Neutrophil (primary cell): ENCODE results near the gene CD8B.

Experiments
- H3K27ac ChIP-seq: fragments of 200-600 bp; sonication (generic); 2 replicates; pipeline ENCODE4 v1.5.1; 2016; ENCODE audit warnings: mild to moderate bottlenecking, moderate library complexity
- H3K27me3 ChIP-seq: fragments of 200-600 bp; sonication (generic); 2 replicates; pipeline ENCODE4 v1.6.0; 2016; ENCODE audit warnings: mild to moderate bottlenecking
- H3K36me3 ChIP-seq: fragments of 200-600 bp; sonication (generic); 2 replicates; pipeline ENCODE4 v1.5.1; 2017
- H3K4me1 ChIP-seq, 2 experiments: fragments of 200-600 bp in 1 of 2; sonication (generic) in 1 of 2; 1 replicate in 1 of 2; 2 replicates in 1 of 2; pipeline versions ENCODE4 v1.5.1 to v1.6.1; 2013 to 2016; ENCODE audit warnings: low read depth in 1 of 2, low read length in 1 of 2, mild to moderate bottlenecking in 1 of 2, moderate library complexity in 1 of 2; ENCODE audit not compliant: control insufficient read depth in 1 of 2, insufficient read depth in 1 of 2
- H3K4me3 ChIP-seq, 2 experiments: fragments of 200-600 bp in 1 of 2; sonication (generic) in 1 of 2; 1 replicate in 1 of 2; 2 replicates in 1 of 2; pipeline ENCODE4 v1.5.1; 2013 to 2016; ENCODE audit warnings: low read depth in 1 of 2, low read length in 1 of 2, mild to moderate bottlenecking in 1 of 2, moderate library complexity in 1 of 2
- H3K9me3 ChIP-seq: fragments of 200-600 bp; sonication (generic); 2 replicates; pipeline ENCODE4 v1.5.1; 2016
- CTCF ChIP-seq: fragments of 200-600 bp; sonication (generic); IDR thresholded peaks from 2 replicates; pipeline ENCODE4 v1.5.1; 2016; ENCODE audit warnings: antibody characterized with exemption

The CD8B gene

GRCh38 chr2:86822668-86823345 is 38.9 kb downstream of the CD8B start:
- Histone ChIP-seq H3K27ac (no peak overlapping the region), H3K4me1 (no peaks in the 10 kb centered on the region), H3K36me3 (no peaks in the 10 kb centered on the region), H3K4me3 (no peak overlapping the region), H3K27me3 (no peaks in the 10 kb centered on the region), H3K9me3 (no peaks in the 10 kb centered on the region)
- TF ChIP-seq CTCF = no peak

- Histone ChIP-seq H3K27ac (no peak overlapping the region), H3K27me3 (no peaks in the 10 kb centered on the region), H3K4me3 (no peak overlapping the region), H3K9me3 (no peaks in the 10 kb centered on the region), H3K4me1 (no peaks in the 10 kb centered on the region), H3K36me3 (no peaks in the 10 kb centered on the region)
- TF ChIP-seq CTCF = no peak
These were observed 39.8 kb downstream of the CD8B start for GRCh38 chr2:86821842-86822241.

GRCh38 chr2:86821306-86821705 is 40.4 kb downstream of the CD8B start:
- no peak for TF ChIP-seq CTCF
- no peak overlapping the region for H3K27ac ChIP-seq
- H3K4me3 ChIP-seq = no peak overlapping the region

GRCh38 chr2:86818957-86819356 is 42.7 kb downstream of the CD8B start:
- no peak for TF ChIP-seq CTCF
- Histone ChIP-seq H3K4me3 (no peak overlapping the region), H3K4me1 (no peaks in the 10 kb centered on the region), H3K36me3 (no peaks in the 10 kb centered on the region), H3K9me3 (no peaks in the 10 kb centered on the region), H3K27ac (no peak overlapping the region), H3K27me3 (no peaks in the 10 kb centered on the region)

More at GRCh38 chr2:86821306-86821705, 40.4 kb downstream of the CD8B start:
- no peaks in the 10 kb centered on the region for H3K27me3 ChIP-seq
- H3K36me3 ChIP-seq = no peaks in the 10 kb centered on the region
- H3K4me1 ChIP-seq = no peaks in the 10 kb centered on the region
- H3K9me3 ChIP-seq = no peaks in the 10 kb centered on the region

GRCh38 chr2:86818114-86818801 is 43.4 kb downstream of the CD8B start:
- no peak for TF ChIP-seq CTCF

More at GRCh38 chr2:86818114-86818801, 43.4 kb downstream of the CD8B start:
- Histone ChIP-seq H3K36me3 (no peaks in the 10 kb centered on the region), H3K4me1 (no peaks in the 10 kb centered on the region), H3K9me3 (no peaks in the 10 kb centered on the region), H3K4me3 (no peak overlapping the region), H3K27ac (no peak overlapping the region), H3K27me3 (peaks cover 7% of the 10 kb centered on the region)
